ENCODE measurements around the gene TMEM229B.

The TMEM229B gene

GRCh38 chr14:67482231-67483164, 6.0 kb downstream of the TMEM229B start:
- no peak overlapping the region for H3K27ac Mint-ChIP-seq
- DNase-seq (no peak), ATAC-seq (no peak)
- peaks cover 50% of the 10 kb centered on the region for H3K4me1 Mint-ChIP-seq
- no peaks in the 10 kb centered on the region for H3K9me3 Mint-ChIP-seq
- no peak overlapping the region for H3K4me3 Mint-ChIP-seq
- no peaks in the 10 kb centered on the region for H3K27me3 Mint-ChIP-seq

- ATAC-seq: no peak
- H3K4me3 Mint-ChIP-seq: no peak overlapping the region
- no peaks in the 10 kb centered on the region for H3K9me3 Mint-ChIP-seq
- peak overlapping the region in 1 of 2 donors; percentile 2 for H3K27ac Mint-ChIP-seq
- peaks cover 33% of the 10 kb centered on the region for H3K4me1 Mint-ChIP-seq
- H3K27me3 Mint-ChIP-seq: no peaks in the 10 kb centered on the region
- no peak for DNase-seq
These were observed 8.5 kb downstream of the TMEM229B start for GRCh38 chr14:67480011-67480410.

GRCh38 chr14:67478800-67479084, 9.8 kb downstream of the TMEM229B start:
- H3K4me3 Mint-ChIP-seq: no peak overlapping the region
- peak overlapping the region in 1 of 2 donors; percentile 44 for H3K27ac Mint-ChIP-seq

GRCh38 chr14:67477926-67478799, 10.4 kb downstream of the TMEM229B start:
- H3K9me3 Mint-ChIP-seq: no peaks in the 10 kb centered on the region
- DNase-seq (no peak), ATAC-seq (no peak)
- no peaks in the 10 kb centered on the region for H3K27me3 Mint-ChIP-seq
- H3K4me3 Mint-ChIP-seq: no peak overlapping the region
- H3K4me1 Mint-ChIP-seq: peaks cover 23% of the 10 kb centered on the region
- peak overlapping the region in 1 of 2 donors; percentile 44 for H3K27ac Mint-ChIP-seq

More at GRCh38 chr14:67478800-67479084, 9.8 kb downstream of the TMEM229B start:
- DNase-seq (no peak), ATAC-seq (no peak)
- H3K9me3 Mint-ChIP-seq: no peaks in the 10 kb centered on the region
- H3K4me1 Mint-ChIP-seq: peaks cover 28% of the 10 kb centered on the region
- no peaks in the 10 kb centered on the region for H3K27me3 Mint-ChIP-seq

- Mint-ChIP-seq H3K27ac (peak overlapping the region in 1 of 2 donors; percentile 57), H3K9me3 (no peaks in the 10 kb centered on the region), H3K27me3 (no peaks in the 10 kb centered on the region), H3K4me3 (no peak overlapping the region), H3K4me1 (peaks cover 7% of the 10 kb centered on the region)
- no peak for DNase-seq
- ATAC-seq: no peak
These were observed 14.2 kb downstream of the TMEM229B start for GRCh38 chr14:67474366-67474765.

- Mint-ChIP-seq H3K9me3 (no peaks in the 10 kb centered on the region), H3K27me3 (no peaks in the 10 kb centered on the region), H3K4me3 (no peak overlapping the region), H3K4me1 (peaks cover 7% of the 10 kb centered on the region), H3K27ac (no peak overlapping the region)
- DNase-seq (no peak), ATAC-seq (no peak)
These were observed 15.0 kb downstream of the TMEM229B start for GRCh38 chr14:67473290-67474082.

- no peak overlapping the region for H3K27ac Mint-ChIP-seq
- DNase-seq: no peak
- no peaks in the 10 kb centered on the region for H3K9me3 Mint-ChIP-seq
- H3K4me1 Mint-ChIP-seq: peaks cover 10% of the 10 kb centered on the region
- no peak for ATAC-seq
- no peak overlapping the region for H3K4me3 Mint-ChIP-seq
- no peaks in the 10 kb centered on the region for H3K27me3 Mint-ChIP-seq
These were observed 15.8 kb downstream of the TMEM229B start for GRCh38 chr14:67472726-67473125.

- H3K4me3 Mint-ChIP-seq: no peak overlapping the region
- H3K9me3 Mint-ChIP-seq: no peaks in the 10 kb centered on the region
- ATAC-seq (no peak), DNase-seq (no peak)
- no peak overlapping the region for H3K27ac Mint-ChIP-seq
- H3K27me3 Mint-ChIP-seq: no peaks in the 10 kb centered on the region
- peaks cover 17% of the 10 kb centered on the region for H3K4me1 Mint-ChIP-seq
These were observed 18.6 kb downstream of the TMEM229B start for GRCh38 chr14:67469954-67470353.

- no peak for ATAC-seq
- DNase-seq: no peak
- Mint-ChIP-seq H3K4me1 (peaks cover 31% of the 10 kb centered on the region), H3K4me3 (no peak overlapping the region), H3K27me3 (no peaks in the 10 kb centered on the region), H3K9me3 (no peaks in the 10 kb centered on the region), H3K27ac (no peak overlapping the region)
These were observed 20.2 kb downstream of the TMEM229B start for GRCh38 chr14:67468378-67468730.

GRCh38 chr14:67467134-67467533, 21.4 kb downstream of the TMEM229B start:
- no peak for ATAC-seq
- DNase-seq: no peak
- Mint-ChIP-seq H3K9me3 (no peaks in the 10 kb centered on the region), H3K4me3 (no peak overlapping the region), H3K27ac (no peak overlapping the region), H3K27me3 (no peaks in the 10 kb centered on the region), H3K4me1 (peaks cover 31% of the 10 kb centered on the region)

GRCh38 chr14:67464879-67465278, 23.6 kb downstream of the TMEM229B start:
- Mint-ChIP-seq H3K4me3 (no peak overlapping the region), H3K9me3 (no peaks in the 10 kb centered on the region), H3K27ac (peak overlapping the region in 1 of 2 donors; percentile 33), H3K27me3 (no peaks in the 10 kb centered on the region), H3K4me1 (peaks cover 31% of the 10 kb centered on the region)
- DNase-seq: no peak
- no peak for ATAC-seq

- no peak overlapping the region for H3K4me3 Mint-ChIP-seq
- ATAC-seq: peak; percentile 59
- peak overlapping the region in 1 of 2 donors; percentile 33 for H3K27ac Mint-ChIP-seq
- peaks cover 31% of the 10 kb centered on the region for H3K4me1 Mint-ChIP-seq
- no peaks in the 10 kb centered on the region for H3K9me3 Mint-ChIP-seq
- DNase-seq: no peak
- H3K27me3 Mint-ChIP-seq: no peaks in the 10 kb centered on the region
These were observed 24.1 kb downstream of the TMEM229B start for GRCh38 chr14:67464377-67464776.

GRCh38 chr14:67463900-67464299, 24.6 kb downstream of the TMEM229B start:
- DNase-seq (no peak), ATAC-seq (peak; percentile 29)
- Mint-ChIP-seq H3K4me1 (peaks cover 31% of the 10 kb centered on the region), H3K4me3 (no peak overlapping the region), H3K27me3 (no peaks in the 10 kb centered on the region), H3K27ac (no peak overlapping the region), H3K9me3 (no peaks in the 10 kb centered on the region)

GRCh38 chr14:67461996-67462395, 26.5 kb downstream of the TMEM229B start:
- H3K9me3 Mint-ChIP-seq: no peaks in the 10 kb centered on the region
- no peak overlapping the region for H3K4me3 Mint-ChIP-seq

GRCh38 chr14:67461341-67461985, 27.1 kb downstream of the TMEM229B start:
- Mint-ChIP-seq H3K27ac (no peak overlapping the region), H3K4me1 (peaks cover 20% of the 10 kb centered on the region), H3K27me3 (no peaks in the 10 kb centered on the region), H3K4me3 (no peak overlapping the region), H3K9me3 (no peaks in the 10 kb centered on the region)
- ATAC-seq (peak; percentile 23), DNase-seq (no peak)

More at GRCh38 chr14:67461996-67462395, 26.5 kb downstream of the TMEM229B start:
- H3K27me3 Mint-ChIP-seq: no peaks in the 10 kb centered on the region
- peaks cover 21% of the 10 kb centered on the region for H3K4me1 Mint-ChIP-seq
- ATAC-seq (no peak), DNase-seq (no peak)
- H3K27ac Mint-ChIP-seq: no peak overlapping the region

Measured in stimulated activated naive CD8-positive, alpha-beta T cell treated with anti-CD3 and anti-CD28 coated beads, Interleukin-15, amount 100 ng/mL, for 72 hours (primary cell).